Tongue (tissue), 3 donors: ENCODE measurements around the gene CTAG2. TPM values are rescaled to one million over a fixed set of nuclear protein-coding genes. Genes with fewer than 3 reads are reported as not detected.
"Not testable (repeated sequence)": the region's sequence is repeated elsewhere in the genome, so short reads cannot be mapped to it uniquely, and the experiment has no call there.

Experiments used
- DNase-seq: peaks from one replicate; pipeline ENCODE4 v3.0.0-alpha.2; 2015
- small RNA-seq: library from RNA; depleted of rRNA; stranded (forward); fragments of <200 nt; gene quantifications from one replicate; pipeline ENCODE3, GENCODE V24; 2014; ENCODE audit warnings: low replicate concordance
- total RNA-seq: library from RNA; depleted of rRNA; stranded (reverse); fragments of >200 nt; gene quantifications from one replicate; pipeline ENCODE4 v1.2.3, GENCODE V29; 2014

Gene CTAG2
- total RNA-seq, 1 donor from 2014 or later, result not detected

DNA sequence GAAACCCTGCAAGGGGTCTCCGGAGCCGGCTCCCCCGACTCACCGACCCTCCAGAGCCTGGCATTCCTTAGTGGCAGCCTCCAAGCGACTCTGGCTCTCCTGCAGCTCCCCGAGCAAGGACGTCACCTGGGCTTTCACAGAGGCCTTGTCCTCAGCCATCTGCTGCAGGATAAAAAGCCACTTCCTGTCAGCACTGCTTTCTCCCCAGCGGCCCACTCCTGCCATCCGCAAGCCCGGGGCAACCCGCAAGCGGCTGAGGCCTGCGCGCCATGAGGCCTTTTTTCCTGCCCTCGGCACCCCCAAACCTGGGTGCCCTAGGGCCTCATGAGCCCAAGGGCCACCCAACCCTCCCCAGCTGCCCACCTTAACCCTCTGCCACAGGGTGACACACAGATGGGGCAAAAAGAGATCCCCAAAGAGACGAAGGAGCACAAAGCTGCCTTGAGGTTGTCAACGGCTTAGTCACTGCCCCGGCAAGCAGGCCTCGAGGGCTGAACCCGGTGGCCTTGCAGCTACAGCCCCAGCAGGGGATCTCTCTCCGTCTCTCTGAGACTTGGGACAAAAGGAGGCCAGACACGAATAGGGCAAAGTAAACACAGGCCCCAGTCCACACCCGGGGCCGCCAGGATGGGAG lies 7.5 kb downstream of the CTAG2 start:
- not testable (repeated sequence) for DNase-seq

DNA sequence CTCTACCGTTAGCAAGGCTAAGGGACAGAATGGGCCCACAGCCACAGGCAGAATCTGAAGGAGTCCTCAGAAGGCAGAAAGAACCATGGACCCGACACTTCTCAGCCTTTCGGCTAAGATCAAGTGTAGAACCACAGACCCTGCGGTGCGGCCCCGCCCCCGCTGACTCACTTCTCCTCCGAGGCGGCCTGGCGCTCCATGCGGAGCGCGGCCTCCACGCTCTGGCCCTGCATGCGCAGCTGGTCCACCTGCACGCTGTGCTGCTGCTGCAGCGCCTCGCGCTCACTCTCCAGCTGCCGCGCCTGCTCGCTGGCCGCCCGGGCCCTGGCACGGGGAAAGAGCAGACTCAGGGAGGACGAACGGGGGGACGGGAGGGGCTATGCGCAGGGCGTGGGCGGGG lies 9.7 kb downstream of the CTAG2 start:
- not testable (repeated sequence) for DNase-seq

DNA sequence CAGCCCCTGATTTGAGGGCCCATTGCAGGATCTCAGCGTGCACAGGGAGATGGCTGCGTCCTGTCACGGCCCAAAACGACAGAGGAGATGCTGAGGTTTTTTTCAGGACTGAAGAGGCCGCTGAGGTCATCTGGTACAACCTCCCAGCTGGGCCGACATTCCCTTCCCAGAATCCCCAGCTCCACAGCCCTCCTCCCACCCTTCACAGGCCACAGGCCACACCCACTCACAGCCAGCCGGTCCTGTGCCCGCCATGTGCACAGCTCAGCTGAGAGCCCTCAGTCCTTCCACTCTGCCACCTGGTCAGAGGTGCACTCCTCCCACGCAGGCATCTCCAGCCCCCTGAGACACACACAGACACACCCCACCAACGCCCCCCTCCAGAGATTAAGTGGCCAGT lies 11.6 kb downstream of the CTAG2 start:
- not testable (repeated sequence) for DNase-seq

DNA sequence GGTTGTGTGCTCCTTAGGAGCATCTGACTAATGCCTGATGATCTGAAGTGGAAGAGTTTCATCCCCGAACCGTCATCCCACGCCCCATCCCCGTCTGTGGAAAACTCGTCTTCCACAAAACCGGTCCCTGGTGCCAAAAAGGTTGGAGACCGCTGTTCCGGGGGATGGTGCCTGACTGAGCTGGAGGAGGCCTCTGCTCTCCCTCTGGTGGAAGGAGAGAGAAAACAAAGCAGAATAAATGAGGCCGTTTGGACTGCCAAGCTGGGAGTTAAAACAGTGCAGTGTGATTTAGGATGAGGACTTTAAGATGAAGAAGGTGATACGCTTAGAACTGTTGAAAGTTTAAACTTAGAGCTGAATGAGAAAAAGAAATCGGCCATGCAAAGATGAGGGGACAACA lies 19.7 kb downstream of the CTAG2 start:
- not testable (repeated sequence) for DNase-seq

DNA sequence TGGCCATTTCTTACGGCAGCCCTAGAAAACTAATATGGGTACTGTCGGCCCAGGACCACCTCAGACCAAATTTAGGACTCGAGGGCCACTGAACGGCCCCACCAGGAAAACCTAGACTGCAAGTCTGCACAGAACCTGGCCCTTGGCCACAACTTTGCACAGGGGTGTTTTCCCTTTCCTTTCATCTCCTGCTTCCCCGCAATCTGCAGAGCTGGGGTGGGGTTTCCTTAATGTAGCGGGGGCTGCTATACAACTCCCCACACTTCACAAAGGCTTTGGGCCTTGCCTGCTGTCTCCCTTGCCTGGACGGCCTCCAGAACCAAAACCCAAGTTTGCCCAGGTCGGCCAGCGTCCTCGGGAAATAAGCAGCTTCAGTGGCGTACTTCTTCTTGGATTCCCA lies 22.4 kb downstream of the CTAG2 start:
- DNase-seq, result not testable (repeated sequence)

DNA sequence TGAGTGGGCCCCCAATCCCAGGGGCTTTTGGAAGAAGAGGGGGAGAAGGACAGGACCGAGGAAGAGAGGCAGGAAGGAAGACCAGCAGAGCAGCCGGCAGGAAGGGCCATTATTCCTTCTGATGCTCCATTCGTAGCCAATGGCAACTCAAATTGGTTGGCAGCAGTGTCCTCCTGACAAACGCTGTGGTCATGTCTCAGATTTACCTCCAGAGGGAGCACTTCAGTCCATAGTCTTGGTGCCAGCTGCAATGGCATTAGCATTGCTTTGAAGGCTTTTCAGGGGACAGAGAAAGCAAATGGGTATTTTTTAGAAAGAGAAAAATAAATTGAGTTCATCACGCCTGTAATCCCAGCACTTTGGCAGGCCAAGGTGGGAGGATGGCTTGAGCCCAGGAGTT lies 24.4 kb downstream of the CTAG2 start:
- not testable (repeated sequence) for DNase-seq

DNA sequence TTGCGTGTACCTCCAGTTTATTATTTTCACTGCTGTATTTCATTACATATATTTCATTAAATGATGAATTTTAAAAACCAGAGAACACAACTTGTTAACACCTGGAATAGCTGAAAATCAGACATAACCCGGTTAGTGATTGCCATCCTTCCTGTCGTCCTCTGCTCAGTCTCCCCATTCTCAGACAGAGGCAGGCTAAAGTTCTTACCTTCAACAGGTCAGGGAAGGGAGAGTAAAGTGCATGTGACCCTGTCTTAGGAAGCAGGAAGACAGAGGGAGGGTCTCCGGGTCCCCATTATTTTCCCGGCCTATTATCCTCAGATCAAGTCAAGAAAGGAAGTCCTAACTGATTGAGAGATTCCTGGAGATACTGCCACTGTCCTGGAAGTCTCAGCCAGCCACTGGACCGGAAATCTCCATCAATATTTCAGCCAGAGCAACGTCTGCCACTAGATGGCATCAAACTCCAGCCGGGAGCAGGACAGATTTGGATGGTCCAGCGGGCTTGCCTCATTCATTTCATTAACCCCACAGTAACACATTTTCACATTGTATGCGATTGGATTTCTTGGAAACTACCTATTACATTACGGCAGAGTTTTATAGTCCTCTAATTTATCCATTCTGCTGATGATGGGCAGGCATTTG lies 32.5 kb downstream of the CTAG2 start:
- not testable (repeated sequence) for DNase-seq

DNA sequence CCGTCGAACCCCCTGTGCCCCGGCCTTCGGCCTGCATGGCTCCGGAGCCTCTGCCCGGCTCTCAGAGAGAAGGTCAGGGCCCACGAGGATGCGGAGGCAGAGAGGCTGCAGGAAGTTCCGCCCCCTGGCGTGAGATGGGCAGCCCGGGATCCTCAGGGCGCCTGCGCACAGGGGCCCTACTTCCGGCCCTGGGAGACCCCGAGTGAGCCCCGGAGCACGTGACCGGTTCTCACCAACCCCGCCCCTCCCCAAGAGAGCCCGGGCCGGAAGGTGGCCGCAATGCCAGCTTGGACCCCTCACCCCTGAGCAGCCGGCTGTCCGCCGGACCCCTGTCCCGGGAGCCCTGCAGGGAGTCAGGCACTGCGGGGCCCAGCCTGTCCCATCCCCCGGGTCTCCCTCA lies 34.2 kb downstream of the CTAG2 start, which contains the start of gene CTAG1B:
TSS of gene CTAG1B (minus strand) at position 101 of the 400 bp plus-strand sequence. CDS start at position 37, 64 bp downstream.
- not testable (repeated sequence) for DNase-seq

DNA sequence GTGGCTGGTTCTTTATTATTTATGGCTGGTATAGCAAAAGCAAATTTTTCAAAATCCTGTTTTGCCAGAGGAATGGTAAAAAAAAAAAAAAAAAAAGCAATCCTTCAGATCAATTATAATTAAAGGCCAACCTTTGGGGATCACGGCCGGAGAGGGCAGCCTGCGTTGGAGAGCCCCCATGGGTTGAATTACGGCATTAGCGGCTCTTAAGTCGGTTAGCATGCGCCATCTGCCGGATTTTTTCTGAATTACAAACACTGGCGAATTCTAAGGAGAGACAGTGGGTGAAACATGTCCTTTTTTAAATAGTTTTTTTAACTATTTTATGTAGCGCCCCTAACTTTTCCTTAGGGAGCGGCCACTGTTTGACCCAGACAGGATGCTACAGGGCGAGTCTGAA lies 39.8 kb downstream of the CTAG2 start:
- not testable (repeated sequence) for DNase-seq

DNA sequence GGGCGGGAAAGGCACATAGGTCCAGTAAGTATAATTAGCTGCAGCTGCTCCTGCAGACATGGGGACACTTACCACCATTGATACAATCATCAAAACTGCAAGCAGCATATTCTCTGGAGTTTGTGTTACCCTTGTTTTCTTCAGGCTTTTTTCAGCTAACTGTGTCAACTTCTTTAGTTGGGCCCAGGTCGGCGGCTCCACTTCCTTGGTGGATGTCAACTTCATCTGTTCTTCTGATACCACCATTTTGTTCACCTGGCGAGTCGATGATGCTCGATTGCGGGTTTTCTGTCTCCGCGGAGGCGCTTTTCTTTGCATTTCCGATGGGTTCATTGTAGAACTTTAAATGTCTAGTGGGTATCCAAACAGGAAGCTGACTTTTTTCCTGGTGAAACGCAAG lies 42.2 kb downstream of the CTAG2 start:
- not testable (repeated sequence) for DNase-seq

DNA sequence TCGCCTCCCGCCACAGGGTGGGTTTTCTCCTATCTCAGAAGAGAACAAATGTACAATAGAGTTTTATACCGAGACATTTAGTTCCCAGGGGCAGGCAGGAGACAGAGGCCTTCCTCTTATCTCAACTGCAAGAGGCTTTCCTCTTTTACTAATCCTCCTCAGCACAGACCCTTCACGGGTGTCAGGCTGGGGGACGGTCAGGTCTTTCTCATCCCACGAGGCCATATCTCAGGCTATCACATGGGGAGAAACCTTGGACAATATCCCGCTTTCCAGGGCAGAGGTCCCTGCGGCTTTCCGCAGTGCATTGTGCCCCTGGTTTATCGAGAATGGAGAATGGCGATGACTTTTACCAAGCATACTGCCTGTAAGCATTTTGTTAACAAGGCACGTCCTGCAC lies 44.6 kb downstream of the CTAG2 start:
- DNase-seq, result not testable (repeated sequence)

DNA sequence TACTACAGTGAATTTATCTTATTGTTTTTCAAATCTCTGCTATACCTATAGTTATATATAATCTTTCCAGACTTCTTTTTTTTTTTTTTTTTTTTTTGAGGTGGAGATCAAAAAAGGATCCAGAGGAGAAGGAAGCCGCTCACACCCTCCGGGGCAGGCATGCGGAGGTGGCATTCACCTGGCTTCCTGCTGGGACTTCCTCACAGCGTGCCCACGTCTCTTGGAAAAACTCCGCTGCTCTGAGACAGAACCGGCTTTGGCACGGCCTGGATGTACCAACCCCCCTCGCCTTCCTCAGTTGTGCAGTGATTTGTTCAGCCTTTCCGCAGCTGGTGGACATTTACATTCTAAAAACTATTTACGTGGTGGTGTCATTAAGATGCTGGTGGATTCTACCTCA lies 45.4 kb downstream of the CTAG2 start:
- not testable (repeated sequence) for DNase-seq

DNA sequence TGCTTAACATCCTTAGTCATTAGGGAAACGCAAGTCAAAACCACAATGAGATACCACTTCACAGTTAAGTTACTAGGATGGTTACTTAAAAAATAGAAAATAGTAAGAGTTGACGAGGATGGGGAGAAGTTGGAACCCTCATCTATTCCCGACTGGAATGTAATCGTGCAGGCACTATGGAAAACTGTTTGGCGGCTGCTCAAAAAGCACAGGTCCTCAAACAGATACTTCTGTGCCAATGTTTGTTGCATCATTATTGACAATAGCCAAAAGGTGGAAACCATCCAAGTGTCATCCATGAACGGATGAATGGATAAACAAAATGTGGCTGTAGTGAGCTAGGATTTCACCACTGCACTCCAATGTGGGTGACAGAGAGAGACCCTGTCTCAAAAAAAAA lies 46.0 kb downstream of the CTAG2 start:
- no peak for DNase-seq

DNA sequence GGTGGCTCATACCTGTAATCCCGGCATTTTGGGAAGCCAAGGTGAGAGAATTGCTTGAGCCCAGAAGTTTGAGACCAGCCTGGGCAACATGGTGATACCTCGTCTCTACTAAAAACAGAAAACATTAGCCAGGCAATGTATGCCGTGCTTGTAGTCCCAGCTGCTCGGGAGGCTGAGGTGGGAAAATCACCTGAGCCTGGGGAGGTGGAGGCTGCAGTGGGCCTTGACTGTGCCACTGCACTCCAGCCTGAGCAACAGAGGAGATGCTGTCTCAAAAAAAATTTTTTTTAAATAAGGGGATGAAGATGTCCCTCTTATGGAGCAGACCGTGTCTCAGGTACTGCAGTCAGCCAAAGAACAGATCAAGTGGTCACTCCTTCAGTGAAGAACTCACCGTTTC lies 47.8 kb downstream of the CTAG2 start:
- no peak for DNase-seq

DNA sequence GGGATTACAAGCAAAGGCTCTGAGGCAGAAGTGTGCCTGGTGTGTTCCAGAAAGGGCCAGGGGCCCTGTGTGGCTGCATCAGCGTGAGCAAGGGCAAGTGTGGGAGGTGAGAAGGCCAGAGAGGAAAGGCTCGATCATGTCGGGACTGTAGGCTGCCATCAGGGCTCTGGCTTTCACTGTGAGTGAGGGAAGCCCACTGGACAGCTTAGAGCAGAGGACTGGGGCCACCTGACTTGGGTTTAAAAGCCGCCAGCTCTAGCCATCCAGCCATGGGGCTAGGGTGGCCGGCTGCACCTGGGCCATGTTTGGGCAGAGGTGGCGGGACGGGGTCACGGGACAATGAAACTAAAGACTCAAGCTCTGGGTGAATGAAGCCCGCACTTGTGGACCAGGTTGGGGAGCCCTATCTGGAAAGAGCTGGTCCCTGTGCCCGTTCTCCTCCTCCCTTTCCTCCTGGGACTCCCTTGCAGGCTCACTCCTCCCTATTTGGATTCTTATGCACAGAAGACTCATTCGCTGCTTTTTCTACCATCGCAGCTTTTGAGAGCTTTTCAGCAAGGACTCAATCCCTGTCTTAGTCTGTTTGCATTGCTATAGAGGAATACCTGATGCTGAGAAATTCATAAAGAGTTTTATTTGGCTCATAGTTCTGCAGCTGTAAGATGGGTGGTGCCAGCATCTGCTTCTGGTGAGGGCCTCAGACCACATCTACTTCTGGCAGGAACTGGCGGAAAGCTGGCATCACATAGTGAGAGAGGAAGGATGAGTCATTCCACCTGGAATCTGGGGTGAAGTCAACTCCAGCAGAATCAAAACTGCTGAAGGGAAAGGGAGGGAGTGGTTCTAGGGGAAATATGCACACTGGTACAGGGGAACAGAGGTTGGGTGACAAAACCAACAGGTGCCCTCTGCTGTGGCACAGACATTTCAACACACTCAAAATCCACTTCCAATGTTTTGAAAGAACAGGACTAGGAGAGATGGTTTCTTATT lies 49.6 kb downstream of the CTAG2 start:
- DNase-seq, result peak; percentile 50

DNA sequence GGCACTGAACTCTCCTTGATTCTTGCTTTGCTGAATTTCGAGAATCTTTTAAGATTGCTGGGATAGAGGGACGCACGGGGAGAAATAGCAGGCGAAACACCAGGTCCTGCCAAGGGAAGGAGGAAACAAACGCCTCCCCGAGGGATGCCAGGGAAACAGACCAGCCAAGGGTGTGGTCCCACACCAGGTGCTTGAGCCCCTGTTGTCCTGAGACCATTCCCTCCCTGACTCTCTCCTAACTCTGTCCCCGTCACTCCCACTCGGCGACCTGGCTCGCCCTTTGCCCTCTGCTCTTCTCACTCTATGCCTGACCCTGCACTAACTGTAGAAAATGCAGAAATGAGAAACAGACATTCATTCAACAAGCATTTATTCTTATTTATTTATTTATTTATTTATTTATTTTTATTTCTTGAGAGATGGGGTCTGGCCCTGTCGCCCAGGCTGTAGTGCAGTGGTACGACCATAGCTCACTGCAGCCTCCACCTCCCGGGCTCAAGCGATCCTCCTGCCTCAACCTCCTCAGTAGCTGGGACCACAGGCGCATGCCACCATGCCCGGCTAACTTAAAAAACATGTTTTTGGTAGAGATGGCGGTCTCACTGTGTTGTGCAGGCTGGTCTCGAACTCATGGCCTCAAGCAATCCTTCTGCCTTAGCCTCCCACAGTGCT lies 50.5 kb downstream of the CTAG2 start:
- no peak for DNase-seq

DNA sequence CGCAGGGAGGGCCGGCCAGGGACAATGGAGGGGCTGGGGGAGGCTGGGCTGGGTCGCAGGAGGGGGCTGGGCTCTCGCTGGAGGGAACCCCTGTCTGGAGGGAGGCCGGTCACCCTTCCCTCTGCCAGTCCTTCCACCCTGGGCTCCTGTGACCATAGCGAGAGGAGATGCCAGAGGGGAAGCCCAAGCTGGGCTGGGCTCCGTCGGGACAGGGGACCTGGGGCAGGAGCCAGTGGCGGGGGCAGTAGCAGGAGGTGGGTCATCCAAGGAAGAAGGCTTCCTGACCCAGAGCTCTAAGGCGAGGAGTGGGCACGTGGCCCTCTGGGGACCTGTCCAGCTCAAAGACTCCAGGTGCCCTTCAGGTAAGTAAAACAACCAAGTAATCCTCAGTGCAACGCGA lies 51.2 kb downstream of the CTAG2 start:
- DNase-seq, result no peak

Small RNA genes lying within 50 kb of the gene (small RNA-seq; reads per million reads assigned to genes)
- not detected for gene AC244090.1
- gene AC244107.2, result not detected

Other genes starting within 250 kb of the CTAG2 start
- gene DNASE1L1, start 244.3 kb downstream of the CTAG2 start, total RNA-seq, result 49.2 TPM
- 17.0 TPM for gene TAFAZZIN, start 242.0 kb downstream of the CTAG2 start, total RNA-seq
- 81.8 TPM for gene ATP6AP1, start 224.9 kb downstream of the CTAG2 start, total RNA-seq
- 91.6 TPM for gene GDI1, start 216.4 kb downstream of the CTAG2 start, total RNA-seq
- 27.5 TPM for gene FAM50A, start 209.4 kb downstream of the CTAG2 start, total RNA-seq
- 15.4 TPM for gene PLXNA3, start 195.3 kb downstream of the CTAG2 start, total RNA-seq
- gene LAGE3, start 174.3 kb downstream of the CTAG2 start, total RNA-seq, result 23.8 TPM
- 71.7 TPM for gene UBL4A, start 167.0 kb downstream of the CTAG2 start, total RNA-seq
- 16.3 TPM for gene SLC10A3, start 162.9 kb downstream of the CTAG2 start, total RNA-seq
- 20.6 TPM for gene FAM3A, start 137.3 kb downstream of the CTAG2 start, total RNA-seq
- gene G6PD, start 106.7 kb downstream of the CTAG2 start, total RNA-seq, result 15.0 TPM
- gene IKBKG, start 106.0 kb downstream of the CTAG2 start, total RNA-seq, result 14.0 TPM
- not detected for gene CTAG1A, start 68.4 kb downstream of the CTAG2 start, total RNA-seq
- gene CTAG1B, start 34.3 kb downstream of the CTAG2 start, total RNA-seq, result not detected
- 9.0 TPM for gene GAB3, start 97.5 kb upstream of the CTAG2 start, total RNA-seq
- 32.2 TPM for gene DKC1, start 109.3 kb upstream of the CTAG2 start, total RNA-seq
- gene MPP1, start 151.9 kb upstream of the CTAG2 start, total RNA-seq, result 21.2 TPM
- gene SMIM9, start 181.1 kb upstream of the CTAG2 start, total RNA-seq, result not detected
- gene F8A1, start 232.8 kb upstream of the CTAG2 start, total RNA-seq, result 2.6 TPM